ENCODE measurements around the gene RRAS2.

GRCh38 chr11:14329702-14330101, 29.3 kb downstream of the RRAS2 start:
- TF ChIP-seq POLR2AphosphoS5 (IDR thresholded peaks at IDR 0.05; ENCODE audit: borderline replicate concordance, low read depth, low read length) (no peak), EZH2 (IDR thresholded peaks at IDR 0.05) (no peak), FOXP2 (optimal IDR thresholded peaks at IDR 0.05; ENCODE audit: control extremely low read depth, extremely low read length, insufficient read depth) (no peak)

All from SK-N-MC (cell line).